Choroid plexus epithelial cell (primary cell): ENCODE results near the gene KATNAL2.

ENCODE experiments used
- DNase-seq: peaks from one replicate; pipeline ENCODE4 v3.0.0-alpha.2; 2010; ENCODE audit warnings: low read depth
- H3K4me3 ChIP-seq: 2 replicates; pipeline ENCODE4 v1.5.1; 2011; ENCODE audit warnings: low read depth, mild to moderate bottlenecking, control low read depth, low read length, moderate library complexity
- CTCF ChIP-seq: conservative IDR thresholded peaks from 2 replicates; pipeline ENCODE4 v1.5.1; 2011; ENCODE audit warnings: low read depth, mild to moderate bottlenecking, control low read depth, inconsistent platforms, low read length, moderate library complexity

Gene KATNAL2

GRCh38 chr18:47054369-47054768, 137.0 kb downstream of the KATNAL2 start:
- no peak for TF ChIP-seq CTCF
- no peak overlapping the region for H3K4me3 ChIP-seq
- peak; percentile 8 for DNase-seq

- no peak overlapping the region for H3K4me3 ChIP-seq
- no peak for TF ChIP-seq CTCF
- no peak for DNase-seq
Measured at GRCh38 chr18:47062471-47062870, 145.1 kb downstream of the KATNAL2 start.

- H3K4me3 ChIP-seq: no peak overlapping the region
- TF ChIP-seq CTCF: no peak
- no peak for DNase-seq
Measured at GRCh38 chr18:47063096-47063495, 145.7 kb downstream of the KATNAL2 start.

GRCh38 chr18:47067648-47068047, 150.2 kb downstream of the KATNAL2 start:
- no peak overlapping the region for H3K4me3 ChIP-seq
- no peak for TF ChIP-seq CTCF
- DNase-seq: no peak

GRCh38 chr18:47075098-47075883, 157.9 kb downstream of the KATNAL2 start:
- peak; percentile 16 for DNase-seq
- TF ChIP-seq CTCF: no peak
- H3K4me3 ChIP-seq: no peak overlapping the region

GRCh38 chr18:47077111-47077510, 159.7 kb downstream of the KATNAL2 start:
- no peak overlapping the region for H3K4me3 ChIP-seq
- no peak for TF ChIP-seq CTCF
- DNase-seq: no peak

- TF ChIP-seq CTCF: no peak
- DNase-seq: no peak
- no peak overlapping the region for H3K4me3 ChIP-seq
Measured at GRCh38 chr18:47080872-47081271, 163.5 kb downstream of the KATNAL2 start.
